B cell (primary cell): ENCODE results near the gene UAP1L1. TPM values are rescaled to one million over a fixed set of nuclear protein-coding genes. Genes with fewer than 3 reads are reported as not detected.
A peak's percentile ranks its signal among the peaks of the same experiment; 100 is the strongest.

Experiments
- ATAC-seq: fragments of 200-7000 bp; cut with Tn5 transposase; one replicate; pipeline ENCODE4 v1.10.0; 2021; ENCODE audit warnings: low read depth, mild to moderate bottlenecking, moderate number of reproducible peaks, moderate library complexity
- CTCF ChIA-PET: fragments of 350-600 bp; sonication (Branson Sonifier 250); formaldehyde crosslinking; loops from one replicate; lab custom pipeline; 2021; ENCODE audit warnings: antibody characterized with exemption, inconsistent platforms; lab: Charles Lee
- POLR2A ChIA-PET: fragments of 350-600 bp; sonication (Branson Sonifier 250); formaldehyde crosslinking; loops from one replicate; lab custom pipeline; 2021; ENCODE audit warnings: antibody characterized with exemption; lab: Charles Lee
- DNase-seq: peaks from one replicate; pipeline ENCODE4 v3.0.0; 2013
- H2AFZ ChIP-seq: 2 replicates; pipeline ENCODE4 v1.6.1; 2012; ENCODE audit warnings: mild to moderate bottlenecking, low read depth, low read length; ENCODE audit not compliant: insufficient read depth, poor library complexity, severe bottlenecking
- H3K27ac ChIP-seq, 2 donors: 1 replicate in 1 of 2; 2 replicates in 1 of 2; pipeline ENCODE4 v1.5.1; 2012 to 2013; ENCODE audit warnings: low read length in 2 of 2, mild to moderate bottlenecking in 2 of 2, moderate library complexity in 1 of 2
- H3K27me3 ChIP-seq, 4 experiments: fragments of 200-600 bp in 1 of 4; sonication (generic) in 1 of 4; replicated peaks in 1 of 4; 1 replicate in 2 of 4; 2 replicates in 2 of 4; pipeline versions ENCODE4 v1.6.1 to v1.7.0; 2013 to 2016; ENCODE audit warnings: low read length in 3 of 4, mild to moderate bottlenecking in 2 of 4, mixed read lengths in 1 of 4, moderate library complexity in 1 of 4; ENCODE audit not compliant: insufficient read depth in 4 of 4, control insufficient read depth in 3 of 4; ENCODE audit errors: control extremely low read depth in 1 of 4
- H3K36me3 ChIP-seq, 2 experiments: replicated peaks in 1 of 2; 1 replicate in 1 of 2; 2 replicates in 1 of 2; pipeline versions ENCODE4 v1.6.1 to v1.7.1; 2013; ENCODE audit warnings: low read length in 1 of 2; ENCODE audit not compliant: insufficient read depth in 2 of 2, control insufficient read depth in 1 of 2; ENCODE audit errors: control extremely low read depth in 1 of 2, extremely low read depth in 1 of 2
- H3K4me1 ChIP-seq, 2 donors: fragments of 200-600 bp in 1 of 2; sonication (generic) in 1 of 2; 1 replicate in 1 of 2; 2 replicates in 1 of 2; pipeline versions ENCODE4 v1.5.1 to v1.6.1; 2013 to 2017; ENCODE audit warnings: low read length in 2 of 2; ENCODE audit not compliant: control insufficient read depth in 2 of 2, insufficient read depth in 2 of 2
- H3K4me2 ChIP-seq: replicated peaks from 2 replicates; pipeline ENCODE3; 2012; ENCODE audit warnings: mild to moderate bottlenecking, low read depth, low read length; ENCODE audit not compliant: poor library complexity, severe bottlenecking
- H3K4me3 ChIP-seq, 5 experiments: fragments of 200-600 bp in 1 of 5; sonication (generic) in 1 of 5; 1 replicate in 3 of 5; 2 replicates in 2 of 5; pipeline versions ENCODE4 v1.5.1 to v1.7.0; 2011 to 2016; ENCODE audit warnings: low read length in 4 of 5, mild to moderate bottlenecking in 4 of 5, low read depth in 2 of 5, control low read depth in 1 of 5, moderate library complexity in 1 of 5; ENCODE audit not compliant: insufficient read depth in 1 of 5; ENCODE audit errors: control extremely low read depth in 1 of 5, extremely low read depth in 1 of 5
- H3K79me2 ChIP-seq: fragments of 200-600 bp; sonication (generic); one replicate; pipeline ENCODE4 v1.6.0; 2016; ENCODE audit warnings: low read length; ENCODE audit not compliant: control insufficient read depth, insufficient read depth
- H3K9ac ChIP-seq: fragments of 200-600 bp; sonication (generic); 2 replicates; pipeline ENCODE4 v1.6.1; 2017; ENCODE audit warnings: mild to moderate bottlenecking, low read length, moderate library complexity
- H3K9me3 ChIP-seq, 3 donors: one replicate each; pipeline versions ENCODE4 v1.6.1 to v1.7.1; 2013; ENCODE audit warnings: low read length in 2 of 3; ENCODE audit not compliant: control insufficient read depth in 2 of 3, insufficient read depth in 1 of 3; ENCODE audit errors: control extremely low read depth in 1 of 3
- H4K20me1 ChIP-seq: 2 replicates; pipeline ENCODE4 v1.6.0; 2012; ENCODE audit warnings: mild to moderate bottlenecking, low read length; ENCODE audit not compliant: insufficient read depth, control insufficient read depth, poor library complexity, severe bottlenecking
- H3K27ac Mint-ChIP-seq: one replicate; pipeline ENCODE4 v1.8.0; 2021; ENCODE audit warnings: mixed read lengths
- H3K27me3 Mint-ChIP-seq: one replicate; pipeline ENCODE4 v1.8.0; 2021; ENCODE audit warnings: mixed read lengths
- H3K4me1 Mint-ChIP-seq: one replicate; pipeline ENCODE4 v1.8.0; 2021; ENCODE audit warnings: mixed read lengths
- H3K4me3 Mint-ChIP-seq: one replicate; pipeline ENCODE4 v1.8.0; 2021; ENCODE audit warnings: mixed read lengths
- H3K9me3 Mint-ChIP-seq: one replicate; pipeline ENCODE4 v1.8.0; 2022; ENCODE audit warnings: mixed read lengths; ENCODE audit not compliant: insufficient read depth
- EZH2 ChIP-seq: IDR thresholded peaks from 2 replicates; pipeline ENCODE4 v1.6.1; 2012; ENCODE audit warnings: borderline replicate concordance, low read depth, mild to moderate bottlenecking, moderate library complexity, low read length; ENCODE audit not compliant: insufficient read depth, poor library complexity, severe bottlenecking
- WGBS: methylation state at CpG from one replicate; pipeline ENCODE4 v1.1.5; 2013; ENCODE audit warnings: missing lambda C conversion rate; ENCODE audit not compliant: insufficient coverage; 5-methylcytosine and 5-hydroxymethylcytosine counted together
- intact Hi-C: fragments of 100-400 bp; cut with micrococcal nuclease; formaldehyde crosslinking; loops from one replicate; pipeline ENCODE4 v1.10.0; 2022
- polyA plus RNA-seq: library from polyadenylated mRNA; depleted of rRNA; stranded (reverse); fragments of >200 nt; gene quantifications from 2 replicates; pipeline ENCODE4 v1.2.3, GENCODE V29; 2012
- total RNA-seq, 2 donors: library from RNA; stranded (reverse); fragments of 120-200 nt in 1 of 2; gene quantifications; 1 replicate in 1 of 2; 2 replicates in 1 of 2; pipeline versions ENCODE4 v1.2.3 to v1.2.4, GENCODE V29; 2013 to 2022
- TF ChIP-seq, protein P1 (sequence below): fragments of 200-600 bp; IDR thresholded peaks from one replicate; pipeline ENCODE4 v1.8.0; 2022; ENCODE audit warnings: antibody characterized with exemption, mild to moderate bottlenecking

Gene UAP1L1
- total and polyA plus RNA-seq, 2 donors (not counting 1 experiment from before 2014, with no cell fraction given), result 29.1 to 47.6 TPM

DNA sequence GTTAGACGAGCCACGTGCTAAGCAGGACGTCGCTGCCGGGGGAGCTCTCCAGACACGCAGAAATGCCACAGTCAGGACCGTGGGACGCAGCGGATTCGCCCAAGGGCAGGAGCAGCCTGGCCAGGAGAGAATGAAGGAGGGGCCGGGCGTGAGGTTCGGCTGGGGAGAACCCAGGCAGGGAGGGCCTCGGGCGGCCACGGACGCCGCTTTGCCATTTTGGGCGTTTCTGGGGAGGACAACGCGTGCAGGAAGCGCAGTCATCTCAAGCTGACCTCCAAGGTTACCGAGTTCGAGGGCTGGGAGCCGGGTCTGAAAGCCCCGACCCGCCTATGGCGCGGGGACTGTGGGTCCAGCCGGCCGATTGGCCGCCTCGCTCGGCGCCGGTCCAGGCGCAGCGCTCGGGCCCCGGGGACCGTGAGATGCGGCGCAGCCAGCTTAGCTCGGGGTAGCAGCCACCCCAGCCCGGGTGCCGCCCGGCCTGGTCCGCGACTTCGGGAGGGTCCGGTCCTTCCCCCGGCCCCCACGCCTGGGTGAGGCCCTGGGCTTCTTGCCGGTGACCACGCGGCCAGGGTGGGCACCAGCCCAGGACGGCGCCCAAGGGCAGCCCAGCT is 8.7 kb downstream of the UAP1L1 start:
- ChIA-PET POLR2A (interaction anchor here (0.6 to 2.8 kb wide), 15 partner anchors 9 to 376 kb away, joined by 3 to 19 read pairs (median 5); partner anchors contain the start of genes NELFB, SAPCD2, SSNA1 and UAP1L1), CTCF (interaction anchor here (0.7 to 2.8 kb wide), 11 partner anchors 10 to 295 kb away, joined by 3 to 19 read pairs (median 9); partner anchors contain the start of genes NPDC1, RNF224, SAPCD2 and TMEM141)
- Histone ChIP-seq H3K4me1 (peaks cover 18 to 41% of the 10 kb centered on the region in 2 donors), H3K36me3 (peaks cover 0 to 20% of the 10 kb centered on the region in 2 experiments), H3K4me3 (peak overlapping the region; percentile 26 to 74 (median 71)), H3K79me2 (peaks cover 24% of the 10 kb centered on the region), H3K4me2 (peak overlapping the region; percentile 96), H2AFZ (peak overlapping the region; percentile 76), H4K20me1 (no peaks in the 10 kb centered on the region), H3K27me3 (no peaks in the 10 kb centered on the region), H3K9me3 (no peaks in the 10 kb centered on the region), H3K27ac (peak overlapping the region; percentile 88 to 97), H3K9ac (peak overlapping the region; percentile 96)
- DNase-seq, result no peak
- WGBS, result under 1% methylated on average over 58 of the region's 58 CpGs
- peak; percentile 0 for ATAC-seq
- TF ChIP-seq, protein P1, sequence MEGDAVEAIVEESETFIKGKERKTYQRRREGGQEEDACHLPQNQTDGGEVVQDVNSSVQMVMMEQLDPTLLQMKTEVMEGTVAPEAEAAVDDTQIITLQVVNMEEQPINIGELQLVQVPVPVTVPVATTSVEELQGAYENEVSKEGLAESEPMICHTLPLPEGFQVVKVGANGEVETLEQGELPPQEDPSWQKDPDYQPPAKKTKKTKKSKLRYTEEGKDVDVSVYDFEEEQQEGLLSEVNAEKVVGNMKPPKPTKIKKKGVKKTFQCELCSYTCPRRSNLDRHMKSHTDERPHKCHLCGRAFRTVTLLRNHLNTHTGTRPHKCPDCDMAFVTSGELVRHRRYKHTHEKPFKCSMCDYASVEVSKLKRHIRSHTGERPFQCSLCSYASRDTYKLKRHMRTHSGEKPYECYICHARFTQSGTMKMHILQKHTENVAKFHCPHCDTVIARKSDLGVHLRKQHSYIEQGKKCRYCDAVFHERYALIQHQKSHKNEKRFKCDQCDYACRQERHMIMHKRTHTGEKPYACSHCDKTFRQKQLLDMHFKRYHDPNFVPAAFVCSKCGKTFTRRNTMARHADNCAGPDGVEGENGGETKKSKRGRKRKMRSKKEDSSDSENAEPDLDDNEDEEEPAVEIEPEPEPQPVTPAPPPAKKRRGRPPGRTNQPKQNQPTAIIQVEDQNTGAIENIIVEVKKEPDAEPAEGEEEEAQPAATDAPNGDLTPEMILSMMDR, result no peak
- no peak for TF ChIP-seq EZH2
- Mint-ChIP-seq H3K27me3 (no peaks in the 10 kb centered on the region), H3K4me3 (peak overlapping the region; percentile 97), H3K4me1 (peaks cover 40% of the 10 kb centered on the region), H3K27ac (peak overlapping the region; percentile 98), H3K9me3 (no peaks in the 10 kb centered on the region)
- intact Hi-C loops, result loop anchor here (1.0 to 5.0 kb wide), 6 partner anchors 9 to 603 kb away; partner anchors contain the start of genes DPP7, SAPCD2, SEC16A and TMEM141
